Mucosa of descending colon (tissue), 3 donors: ENCODE data around the gene IFNK. TPM values are rescaled to one million over a fixed set of nuclear protein-coding genes. Genes with fewer than 3 reads are reported as not detected.
A peak's percentile ranks its signal among the peaks of the same experiment; 100 is the strongest.

ENCODE experiments used
- ATAC-seq: fragments of 200-7000 bp; cut with Tn5 transposase; one replicate; pipeline ENCODE4 v1.9.1; 2020; ENCODE audit warnings: mild to moderate bottlenecking, moderate library complexity
- DNase-seq, 3 donors: peaks; one replicate each; pipeline ENCODE4 v3.0.0-alpha.2; 2020
- H3K36me3 ChIP-seq: fragments of 200-600 bp; one replicate; pipeline ENCODE4 v1.8.0; 2021; ENCODE audit warnings: low read depth, mild to moderate bottlenecking
- H3K4me1 ChIP-seq: fragments of 200-600 bp; one replicate; pipeline ENCODE4 v1.8.0; 2021; ENCODE audit warnings: low read depth, mild to moderate bottlenecking
- H3K4me3 ChIP-seq: fragments of 200-600 bp; one replicate; pipeline ENCODE4 v1.8.0; 2021; ENCODE audit warnings: mild to moderate bottlenecking
- H3K9me3 ChIP-seq: fragments of 200-600 bp; one replicate; pipeline ENCODE4 v1.8.0; 2021; ENCODE audit warnings: mild to moderate bottlenecking
- intact Hi-C, 2 donors: fragments of 100-400 bp; cut with DNase I in 1 of 2; cut with micrococcal nuclease in 1 of 2; formaldehyde crosslinking; loops; one replicate each; pipeline versions ENCODE4 v1.11.0 to v1.11.1; 2022; cut with DNase I, micrococcal nuclease
- total RNA-seq, 3 donors: library from RNA; stranded (reverse); fragmentation: NEBNext Ultra II Directional in 2 of 3; extraction: Animal tissue kit (Norgen Biotek cat#: 25700) in 2 of 3; gene quantifications; one replicate each; pipeline versions ENCODE4 v1.2.1 to v1.2.4, GENCODE V29; 2021 to 2023
- TF ChIP-seq, protein P1 (sequence below): fragments of 200-600 bp; IDR thresholded peaks from one replicate; pipeline ENCODE4 v1.8.0; 2022; ENCODE audit warnings: antibody characterized with exemption, mild to moderate bottlenecking
- donor health status: DM: no; HTN: no; CAD: no; lungs with moderate emphysema.
- donor health status: DM: no; HTN: no; CAD: no.
- donor health status: DM: no; HTN: yes; CAD: no.

Gene IFNK
- total RNA-seq, 3 donors from 2014 or later: not detected

DNA sequence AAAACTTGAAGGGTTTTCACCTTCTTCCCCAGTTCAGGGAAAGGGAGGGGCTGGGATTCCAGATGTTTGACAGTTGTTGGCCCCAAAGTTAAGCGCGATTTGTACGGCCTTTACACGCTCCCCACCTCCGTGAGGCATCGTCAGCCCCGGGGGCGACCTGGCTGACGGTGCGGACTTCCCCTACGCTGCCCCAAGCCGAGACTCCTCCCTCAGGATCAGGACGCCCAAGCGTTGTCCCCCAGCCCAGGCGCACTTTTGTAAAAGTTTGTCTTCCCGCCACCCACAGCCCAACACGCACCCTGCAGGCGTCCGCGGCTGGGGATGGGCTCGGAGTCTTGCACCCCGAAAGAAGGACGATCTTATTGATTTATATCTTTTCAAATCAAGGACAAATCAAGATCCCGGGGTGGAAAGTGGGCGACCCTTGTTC is 4.8 kb downstream of the IFNK start:
- intact Hi-C loops: no loop called here
- ATAC-seq (peak; percentile 65), DNase-seq (peak; percentile 62 to 81 (median 79))
- H3K9me3 ChIP-seq: no peaks in the 10 kb centered on the region
- H3K4me3 ChIP-seq: peak overlapping the region; percentile 82
- TF ChIP-seq, protein P1, sequence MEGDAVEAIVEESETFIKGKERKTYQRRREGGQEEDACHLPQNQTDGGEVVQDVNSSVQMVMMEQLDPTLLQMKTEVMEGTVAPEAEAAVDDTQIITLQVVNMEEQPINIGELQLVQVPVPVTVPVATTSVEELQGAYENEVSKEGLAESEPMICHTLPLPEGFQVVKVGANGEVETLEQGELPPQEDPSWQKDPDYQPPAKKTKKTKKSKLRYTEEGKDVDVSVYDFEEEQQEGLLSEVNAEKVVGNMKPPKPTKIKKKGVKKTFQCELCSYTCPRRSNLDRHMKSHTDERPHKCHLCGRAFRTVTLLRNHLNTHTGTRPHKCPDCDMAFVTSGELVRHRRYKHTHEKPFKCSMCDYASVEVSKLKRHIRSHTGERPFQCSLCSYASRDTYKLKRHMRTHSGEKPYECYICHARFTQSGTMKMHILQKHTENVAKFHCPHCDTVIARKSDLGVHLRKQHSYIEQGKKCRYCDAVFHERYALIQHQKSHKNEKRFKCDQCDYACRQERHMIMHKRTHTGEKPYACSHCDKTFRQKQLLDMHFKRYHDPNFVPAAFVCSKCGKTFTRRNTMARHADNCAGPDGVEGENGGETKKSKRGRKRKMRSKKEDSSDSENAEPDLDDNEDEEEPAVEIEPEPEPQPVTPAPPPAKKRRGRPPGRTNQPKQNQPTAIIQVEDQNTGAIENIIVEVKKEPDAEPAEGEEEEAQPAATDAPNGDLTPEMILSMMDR: no peak
- H3K36me3 ChIP-seq: no peaks in the 10 kb centered on the region
- H3K4me1 ChIP-seq: peaks cover 12% of the 10 kb centered on the region

DNA sequence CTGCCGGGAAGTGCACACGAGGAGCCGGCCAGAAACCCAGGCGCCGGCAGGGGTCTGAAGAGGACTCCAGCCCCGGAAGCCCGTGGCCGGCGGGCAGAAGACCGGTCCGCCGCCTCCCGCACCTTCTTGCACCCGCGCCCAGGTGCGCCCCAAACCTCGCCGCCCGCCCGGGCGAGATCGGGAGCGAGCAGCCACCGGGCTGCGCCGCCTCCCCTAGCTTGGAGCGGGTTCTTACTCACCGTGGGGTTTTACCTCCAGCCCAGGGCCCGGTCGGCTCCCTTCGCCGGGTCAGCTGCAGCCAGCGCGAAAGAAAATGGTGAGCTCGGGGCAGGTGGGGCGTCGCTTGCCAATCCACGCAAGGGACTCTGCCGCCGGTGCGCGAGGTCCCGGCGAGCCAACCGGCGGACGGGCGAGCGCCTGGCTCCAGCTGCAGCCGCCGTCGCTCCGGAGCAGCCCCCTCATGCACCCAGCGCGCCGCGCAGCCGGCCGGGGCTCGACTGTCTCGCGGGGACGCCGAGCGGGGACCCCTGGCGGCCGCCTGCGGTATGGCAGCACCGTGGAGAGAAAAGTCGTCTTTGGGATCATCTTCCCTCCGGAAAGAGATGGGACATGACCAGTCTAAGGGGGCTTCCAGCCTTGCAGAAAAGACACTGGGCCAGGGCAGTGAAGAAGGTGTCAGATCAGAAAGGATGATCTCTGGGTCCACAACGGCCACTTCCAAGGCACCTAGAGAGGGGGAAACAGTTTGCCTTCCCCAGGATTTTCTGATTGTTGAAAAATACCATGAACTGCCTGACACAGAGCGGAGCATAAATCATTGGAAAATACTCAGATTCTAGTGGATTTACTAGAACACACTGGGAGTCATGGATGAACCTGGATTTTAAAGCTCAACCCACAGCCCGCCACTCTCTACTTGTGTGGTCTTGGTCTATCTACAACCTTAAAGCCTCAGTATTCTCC is 5.5 kb downstream of the IFNK start, which contains the start of gene MOB3B:
Gene MOB3B, minus strand, starts transcription at position 499 of the 963 bp plus-strand sequence. CDS start 74,264 bp downstream, outside the sequence.
- Histone ChIP-seq H3K4me1 (peaks cover 12% of the 10 kb centered on the region), H3K4me3 (peak within 1 kb of the TSS; percentile 82), H3K9me3 (no peaks in the 10 kb centered on the region), H3K36me3 (no peaks in the 10 kb centered on the region)
- TF ChIP-seq, protein P1: peak; percentile 82
- peak; percentile 84 to 93 (median 92) for DNase-seq
- intact Hi-C loops: loop anchor here in 1 of 2 donors (5.0 kb wide), 1 partner anchor 197 kb away; no protein-coding TSS in a partner anchor
- peak; percentile 86 for ATAC-seq

DNA sequence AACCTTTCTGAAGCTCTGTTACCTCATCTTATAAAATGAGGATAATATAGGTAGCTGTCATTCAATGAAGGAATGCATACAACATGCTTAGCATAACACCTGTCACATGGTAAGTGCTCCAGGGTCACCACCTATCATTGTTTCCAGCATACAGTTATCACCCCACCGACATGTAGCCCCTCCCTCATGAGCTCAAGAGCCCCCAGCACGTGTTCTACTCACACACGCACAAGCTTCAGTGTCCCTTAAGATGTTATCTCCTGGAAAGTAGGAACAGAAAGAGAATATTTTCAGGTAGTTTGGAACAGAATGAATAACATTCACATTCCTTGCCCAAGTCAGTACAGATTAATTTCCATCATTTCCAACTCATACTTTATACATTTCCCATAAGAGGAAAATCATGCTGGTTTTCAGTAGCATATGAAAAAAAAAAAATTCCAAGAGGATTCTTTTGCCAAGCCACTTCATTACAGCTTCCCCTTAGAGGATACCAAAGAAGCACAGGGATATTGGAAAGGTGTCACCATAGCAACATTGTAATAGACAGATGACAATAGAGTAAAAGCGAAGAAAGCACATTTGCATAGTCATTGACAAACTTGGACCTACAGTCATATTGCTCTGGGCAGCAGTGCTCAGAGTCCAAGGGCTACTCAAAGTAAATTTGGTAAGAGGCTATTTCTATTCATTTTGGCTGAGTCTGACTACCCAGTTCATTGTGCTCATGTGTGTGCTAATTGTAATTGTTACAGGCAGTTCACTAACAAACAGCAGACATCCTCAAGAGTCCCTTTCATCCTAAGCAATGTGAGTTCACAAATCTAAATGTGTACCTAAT is 7.0 kb downstream of the IFNK start:
- intact Hi-C loops: loop anchor here in 1 of 2 donors (5.0 kb wide), 1 partner anchor 199 kb away; no protein-coding TSS in a partner anchor
- H3K4me3 ChIP-seq: no peak overlapping the region
- ATAC-seq: no peak
- DNase-seq: no peak
- TF ChIP-seq, protein P1: no peak
- H3K4me1 ChIP-seq: peaks cover 12% of the 10 kb centered on the region
- no peaks in the 10 kb centered on the region for H3K36me3 ChIP-seq
- H3K9me3 ChIP-seq: no peaks in the 10 kb centered on the region

DNA sequence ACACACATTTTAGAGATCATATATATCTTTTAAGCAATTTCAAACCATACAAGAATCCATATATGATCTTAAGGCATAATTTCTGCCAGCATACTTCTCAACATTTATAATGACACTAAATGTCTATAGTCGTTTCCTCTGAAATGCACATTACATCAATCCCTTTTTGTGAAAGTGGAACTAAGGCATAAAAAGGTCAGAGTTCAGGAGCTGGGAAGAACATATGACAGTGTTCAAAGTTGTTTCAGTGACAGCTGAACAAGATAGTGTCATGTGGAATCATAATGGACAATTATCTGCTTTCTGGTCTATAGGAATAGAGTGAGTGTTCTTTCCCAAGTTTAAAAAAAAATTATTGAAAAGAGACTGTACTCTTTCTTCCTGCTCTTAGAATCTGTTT is 8.0 kb downstream of the IFNK start:
- Histone ChIP-seq H3K4me3 (no peak overlapping the region), H3K36me3 (no peaks in the 10 kb centered on the region), H3K9me3 (no peaks in the 10 kb centered on the region), H3K4me1 (peaks cover 9% of the 10 kb centered on the region)
- TF ChIP-seq, protein P1: no peak
- ATAC-seq (no peak), DNase-seq (no peak)
- intact Hi-C loops: loop anchor here in 1 of 2 donors (5.0 kb wide), 1 partner anchor 200 kb away; no protein-coding TSS in a partner anchor

GRCh38 chr9:27533311-27533710 is 9.2 kb downstream of the IFNK start:
- intact Hi-C loops: loop anchor here in 1 of 2 donors (5.0 kb wide), 1 partner anchor 201 kb away; no protein-coding TSS in a partner anchor
- DNase-seq: no peak
- no peaks in the 10 kb centered on the region for H3K9me3 ChIP-seq
- TF ChIP-seq, protein P1: no peak
- no peak for ATAC-seq
- H3K4me1 ChIP-seq: no peaks in the 10 kb centered on the region
- no peak overlapping the region for H3K4me3 ChIP-seq
- no peaks in the 10 kb centered on the region for H3K36me3 ChIP-seq
